H1 (cell line): ENCODE data around the gene RHBDL2. TPM values are rescaled to one million over a fixed set of nuclear protein-coding genes. Genes with fewer than 3 reads are reported as not detected.

Source experiments
- CTCF ChIA-PET: fragments of 300-600 bp; sonication (Branson Sonifier 250); formaldehyde crosslinking; loops from one replicate; lab custom pipeline; 2021; ENCODE audit not compliant: partially characterized antibody; lab: Charles Lee
- POLR2A ChIA-PET: fragments of 300-600 bp; sonication (Branson Sonifier 250); formaldehyde crosslinking; loops from one replicate; lab custom pipeline; 2021; ENCODE audit warnings: inconsistent platforms; ENCODE audit not compliant: partially characterized antibody; lab: Charles Lee
- DNase-seq, 2 experiments: peaks; one replicate each; pipeline versions ENCODE4 v3.0.0 to v3.0.0-alpha.2; 2010 to 2022; ENCODE audit warnings: low spot score in 2 of 2, low read depth in 1 of 2, mixed read lengths in 1 of 2
- FAIRE-seq: peaks from 2 replicates; lab custom pipeline; 2011; peaks lifted over from hg19 to GRCh38; lab: Jason Lieb, UNC
- H2AFZ ChIP-seq: 2 replicates; pipeline ENCODE4 v1.8.1; 2012; ENCODE audit warnings: low read length, inconsistent platforms
- H2AK5ac ChIP-seq: 2 replicates; pipeline ENCODE4 v1.6.1; 2013; ENCODE audit warnings: low read depth, low read length
- H2BK120ac ChIP-seq: replicated peaks from 2 replicates; pipeline ENCODE3; 2013; ENCODE audit warnings: low read depth, low read length, inconsistent platforms
- H2BK12ac ChIP-seq: 2 replicates; pipeline ENCODE4 v1.6.1; 2013; ENCODE audit warnings: low read depth, low read length
- H2BK15ac ChIP-seq: 2 replicates; pipeline ENCODE4 v1.6.1; 2013; ENCODE audit warnings: low read length
- H2BK20ac ChIP-seq: 2 replicates; pipeline ENCODE4 v1.6.1; 2013; ENCODE audit warnings: low read length
- H2BK5ac ChIP-seq: 2 replicates; pipeline ENCODE4 v1.6.1; 2013; ENCODE audit warnings: low read depth, low read length
- H3K14ac ChIP-seq: 2 replicates; pipeline ENCODE4 v1.6.1; 2013; ENCODE audit warnings: inconsistent platforms; ENCODE audit not compliant: insufficient read length
- H3K18ac ChIP-seq: 2 replicates; pipeline ENCODE4 v1.6.1; 2013; ENCODE audit warnings: low read length; ENCODE audit errors: extremely low read depth
- H3K23ac ChIP-seq: 2 replicates; pipeline ENCODE4 v1.6.1; 2013; ENCODE audit warnings: inconsistent platforms; ENCODE audit not compliant: insufficient read length
- H3K23me2 ChIP-seq: 2 replicates; pipeline ENCODE4 v1.6.1; 2013; ENCODE audit warnings: low read depth, low read length
- H3K27ac ChIP-seq: 2 replicates; pipeline ENCODE4 v1.6.1; 2011; ENCODE audit warnings: low read depth, low read length, inconsistent platforms
- H3K27me3 ChIP-seq, 4 experiments: replicated peaks in 1 of 4; 1 replicate in 1 of 4; 2 replicates in 3 of 4; pipeline versions ENCODE4 v1.6.1 to v1.8.1; 2011 to 2013; ENCODE audit warnings: low read length in 3 of 4, mild to moderate bottlenecking in 3 of 4, inconsistent platforms in 2 of 4, mixed read lengths in 2 of 4, moderate library complexity in 1 of 4; ENCODE audit not compliant: control insufficient read depth in 3 of 4, insufficient read depth in 3 of 4; ENCODE audit errors: extremely low read depth in 1 of 4
- H3K36me3 ChIP-seq, 4 experiments: 2 replicates each; pipeline versions ENCODE4 v1.6.1 to v1.8.1; 2011 to 2013; ENCODE audit warnings: mild to moderate bottlenecking in 4 of 4, low read length in 3 of 4, moderate library complexity in 2 of 4, control low read depth in 1 of 4, inconsistent platforms in 1 of 4; ENCODE audit not compliant: insufficient read depth in 4 of 4, control insufficient read depth in 2 of 4
- H3K4ac ChIP-seq: replicated peaks from 2 replicates; pipeline ENCODE3; 2013; ENCODE audit warnings: low read length, low read depth, mixed read lengths, inconsistent platforms; ENCODE audit not compliant: insufficient read length
- H3K4me1 ChIP-seq, 4 experiments: replicated peaks in 1 of 4; 1 replicate in 1 of 4; 2 replicates in 3 of 4; pipeline versions ENCODE4 v1.6.1 to v1.8.1; 2011 to 2013; ENCODE audit warnings: low read length in 3 of 4, inconsistent platforms in 2 of 4, mixed read lengths in 1 of 4; ENCODE audit not compliant: insufficient read depth in 4 of 4, control insufficient read depth in 3 of 4
- H3K4me2 ChIP-seq, 2 experiments: 2 replicates each; pipeline versions ENCODE4 v1.6.1 to v1.8.1; 2011 to 2013; ENCODE audit warnings: low read depth in 2 of 2, low read length in 2 of 2, control low read depth in 1 of 2, inconsistent platforms in 1 of 2, mild to moderate bottlenecking in 1 of 2; ENCODE audit not compliant: insufficient read depth in 1 of 2
- H3K4me3 ChIP-seq, 4 experiments: fragments of 200-600, 300-600 bp in 1 of 4; sonication (generic), shearing (Covaris generic), sonication (Bioruptor Twin) in 1 of 4; 2 replicates each; pipeline versions ENCODE4 v1.5.1 to v1.8.1; 2011 to 2016; ENCODE audit warnings: low read length in 4 of 4, low read depth in 3 of 4, control low read depth in 2 of 4, inconsistent platforms in 2 of 4, mild to moderate bottlenecking in 2 of 4, mixed read lengths in 1 of 4, moderate library complexity in 1 of 4; ENCODE audit not compliant: insufficient read depth in 2 of 4; ENCODE audit errors: extremely low read depth in 1 of 4
- H3K56ac ChIP-seq: replicated peaks from 2 replicates; pipeline ENCODE3; 2013; ENCODE audit warnings: low read depth, mild to moderate bottlenecking, mixed read lengths, low read length, inconsistent platforms; ENCODE audit not compliant: insufficient read length
- H3K79me1 ChIP-seq: 2 replicates; pipeline ENCODE4 v1.6.1; 2013; ENCODE audit warnings: low read depth, low read length, control low read depth
- H3K79me2 ChIP-seq, 2 experiments: 2 replicates each; pipeline versions ENCODE4 v1.6.1 to v1.8.1; 2012 to 2013; ENCODE audit warnings: low read length in 2 of 2, mild to moderate bottlenecking in 2 of 2, inconsistent platforms in 1 of 2; ENCODE audit not compliant: insufficient read depth in 2 of 2, control insufficient read depth in 1 of 2
- H3K9ac ChIP-seq, 4 experiments: replicated peaks in 1 of 4; 1 replicate in 1 of 4; 2 replicates in 3 of 4; pipeline versions ENCODE4 v1.6.1 to v1.8.1; 2011 to 2013; ENCODE audit warnings: low read depth in 3 of 4, low read length in 3 of 4, control low read depth in 2 of 4, mild to moderate bottlenecking in 2 of 4, moderate library complexity in 2 of 4, inconsistent platforms in 1 of 4; ENCODE audit errors: extremely low read depth in 1 of 4
- H3K9me3 ChIP-seq, 2 experiments: 2 replicates each; pipeline versions ENCODE4 v1.6.1 to v1.8.1; 2012 to 2013; ENCODE audit warnings: mild to moderate bottlenecking in 2 of 2, moderate library complexity in 2 of 2, control low read depth in 1 of 2, inconsistent platforms in 1 of 2, low read depth in 1 of 2, low read length in 1 of 2, mixed read lengths in 1 of 2; ENCODE audit not compliant: insufficient read depth in 2 of 2
- H4K20me1 ChIP-seq, 2 experiments: replicated peaks in 1 of 2; 2 replicates each; pipeline versions ENCODE3 to v1.8.1; 2011 to 2013; ENCODE audit warnings: inconsistent platforms in 2 of 2, low read length in 2 of 2, mild to moderate bottlenecking in 1 of 2; ENCODE audit not compliant: insufficient read depth in 2 of 2, control insufficient read depth in 1 of 2
- H4K5ac ChIP-seq: 2 replicates; pipeline ENCODE4 v1.6.1; 2013; ENCODE audit warnings: low read length, low read depth, mixed read lengths, inconsistent platforms; ENCODE audit not compliant: insufficient read length
- H4K8ac ChIP-seq: 2 replicates; pipeline ENCODE4 v1.8.0; 2013; ENCODE audit warnings: mild to moderate bottlenecking, moderate library complexity, low read length, inconsistent platforms; ENCODE audit not compliant: insufficient read depth; ENCODE audit errors: extremely low read depth
- H4K91ac ChIP-seq: replicated peaks from 2 replicates; pipeline ENCODE3; 2013; ENCODE audit warnings: low read length, mixed read lengths, inconsistent platforms; ENCODE audit not compliant: insufficient read length
- CBX8 ChIP-seq: fragments of 300-800, 300-1000 bp; sonication (generic); IDR thresholded peaks from 2 replicates; pipeline ENCODE4 v1.7.1; 2016; ENCODE audit warnings: low read depth, low read length, borderline replicate concordance
- CHD2 ChIP-seq: IDR thresholded peaks from 2 replicates; pipeline ENCODE4 v1.6.1; 2012; ENCODE audit warnings: low read length, improper control_type of control experiment
- JUN ChIP-seq: IDR thresholded peaks from 2 replicates; pipeline ENCODE4 v1.6.1; 2011; ENCODE audit warnings: low read depth, mild to moderate bottlenecking, improper control_type of control experiment, low read length
- TEAD4 ChIP-seq: IDR thresholded peaks from 2 replicates; pipeline ENCODE4 v1.6.1; 2012; ENCODE audit warnings: low read depth, low read length, inconsistent platforms, mixed read lengths
- WGBS, 2 experiments: shearing (Covaris generic) in 1 of 2; methylation state at CpG; one replicate each; pipeline versions ENCODE4 v1.1.6 to v1.1.7; 2013 to 2015; ENCODE audit warnings: low lambda C conversion rate in 2 of 2, mixed read lengths in 2 of 2, inconsistent platforms in 1 of 2, low coverage in 1 of 2, missing lambda C conversion rate in 1 of 2; ENCODE audit not compliant: insufficient replicate concordance in 2 of 2, insufficient coverage in 1 of 2, insufficient read length in 1 of 2; ENCODE audit errors: extremely low coverage in 1 of 2, missing lambda C conversion rate in 1 of 2; 5-methylcytosine and 5-hydroxymethylcytosine counted together
- polyA plus RNA-seq, 7 experiments: library from polyadenylated mRNA; depleted of rRNA in 3 of 7; stranded (reverse) in 5 of 7; unstranded in 2 of 7; fragments of >200 nt in 5 of 7; fragments of 200-250 nt in 2 of 7; gene quantifications; 1 replicate in 5 of 7; 2 replicates in 1 of 7; 4 replicates in 1 of 7; pipeline versions ENCODE4 v1.2.1 to v1.2.3, GENCODE V29; 2011 to 2013; ENCODE audit warnings: missing spikeins in 2 of 7, mixed read lengths in 2 of 7
- total RNA-seq: library from RNA; stranded (reverse); fragmentation: NEBNext Ultra II Directional; extraction: Animal tissue kit (Norgen Biotek cat#: 25700); gene quantifications from 2 replicates; pipeline ENCODE4 v1.2.1, GENCODE V29; 2021

Gene RHBDL2
- total and polyA plus RNA-seq, 2 of the 8 experiments (the other 6 are each of a cell fraction or from before 2014, with no cell fraction given), result 0.42 to 0.84 TPM

DNA sequence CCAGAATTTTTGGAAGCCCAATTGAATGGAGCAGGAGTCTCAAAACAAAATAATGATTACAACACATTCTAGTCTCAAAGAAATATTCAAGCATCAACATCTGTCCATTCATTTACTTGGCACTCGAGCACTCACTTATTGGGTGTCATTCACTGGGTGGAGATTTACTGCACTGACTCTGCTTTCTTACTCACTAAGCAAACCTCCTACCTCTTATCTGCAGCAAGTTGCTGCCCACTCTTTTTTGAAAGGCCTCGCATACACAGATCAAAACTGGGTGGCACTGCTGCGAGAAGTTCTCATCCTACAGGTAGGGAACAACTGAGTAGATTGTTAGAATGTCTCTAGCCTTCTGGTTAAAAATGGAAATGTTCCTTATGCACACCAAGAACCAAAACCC is 18.0 kb downstream of the RHBDL2 start:
- Histone ChIP-seq H2AFZ (no peak overlapping the region), H2BK20ac (no peak overlapping the region), H3K4me1 (no peaks in the 10 kb centered on the region), H4K91ac (no peak overlapping the region), H3K4me2 (no peak overlapping the region), H3K14ac (no peak overlapping the region), H3K23ac (no peak overlapping the region), H3K27ac (no peak overlapping the region), H3K36me3 (no peaks in the 10 kb centered on the region), H2BK5ac (no peak overlapping the region), H4K5ac (no peak overlapping the region), H3K79me1 (no peaks in the 10 kb centered on the region), H3K27me3 (no peaks in the 10 kb centered on the region), H2BK12ac (no peak overlapping the region), H3K9ac (no peak overlapping the region), H4K8ac (no peak overlapping the region), H3K9me3 (no peaks in the 10 kb centered on the region), H3K23me2 (no peaks in the 10 kb centered on the region)
- POLR2A ChIA-PET, result interaction anchor here (0.6 kb wide), 1 partner anchor 64 kb away, joined by 3 read pairs; no protein-coding TSS in a partner anchor
- DNase-seq, result no peak
- no peak for FAIRE-seq
- WGBS, 2 experiments, result 88% methylated on average over 3 of the region's 3 CpGs; no CpG with 5 or more reads in 1 of the 2 experiments
- CTCF ChIA-PET, result no interaction called here
- no peak for TF ChIP-seq CBX8
- no peak for TF ChIP-seq TEAD4
- no peak for TF ChIP-seq JUN
- TF ChIP-seq CHD2, result no peak
- TF ChIP-seq, all 59 proteins: peak for 0
- Histone ChIP-seq H2AK5ac (no peak overlapping the region), H3K56ac (no peak overlapping the region), H3K18ac (no peak overlapping the region), H2BK120ac (no peak overlapping the region), H4K20me1 (no peaks in the 10 kb centered on the region), H3K79me2 (no peaks in the 10 kb centered on the region), H3K4ac (no peak overlapping the region), H3K4me3 (no peak overlapping the region), H2BK15ac (no peak overlapping the region)
